GM19463 (cell line): ENCODE results near the gene SATB1.

Experiments used
- ATAC-seq: cut with Tn5 transposase; IDR thresholded peaks from one replicate; pipeline ENCODE4 v1.9.1; 2021; ENCODE audit warnings: mild to moderate bottlenecking, moderate library complexity; ENCODE audit not compliant: unreplicated experiment

Gene SATB1

GRCh38 chr3:18432752-18433151 is 7.6 kb upstream of the SATB1 start:
- no peak for ATAC-seq

DNA sequence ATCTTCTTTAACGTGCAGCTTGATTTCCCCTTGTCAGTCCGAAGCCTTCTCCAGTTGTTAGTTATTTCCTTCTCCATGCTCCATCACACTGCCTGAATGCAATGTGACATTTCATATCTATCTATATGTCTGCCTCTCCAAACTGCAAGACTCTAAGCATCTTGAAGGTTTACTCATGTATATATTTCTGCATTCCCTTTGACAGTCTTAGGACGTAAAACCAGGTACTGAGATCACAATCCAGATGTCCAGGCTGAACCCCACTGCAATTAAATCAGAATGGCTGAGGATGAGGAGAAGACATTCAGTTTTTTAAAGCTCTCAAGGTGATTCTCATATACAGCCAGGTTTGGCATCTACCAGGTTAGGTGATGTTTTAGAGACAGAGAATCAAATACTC is 6.1 kb upstream of the SATB1 start:
- ATAC-seq: no peak

GRCh38 chr3:18428991-18429745 is 4.0 kb upstream of the SATB1 start:
- no peak for ATAC-seq

GRCh38 chr3:18428036-18428435 is 2.9 kb upstream of the SATB1 start:
- ATAC-seq: no peak

GRCh38 chr3:18426597-18427193 is 1.6 kb upstream of the SATB1 start:
- ATAC-seq: no peak

DNA sequence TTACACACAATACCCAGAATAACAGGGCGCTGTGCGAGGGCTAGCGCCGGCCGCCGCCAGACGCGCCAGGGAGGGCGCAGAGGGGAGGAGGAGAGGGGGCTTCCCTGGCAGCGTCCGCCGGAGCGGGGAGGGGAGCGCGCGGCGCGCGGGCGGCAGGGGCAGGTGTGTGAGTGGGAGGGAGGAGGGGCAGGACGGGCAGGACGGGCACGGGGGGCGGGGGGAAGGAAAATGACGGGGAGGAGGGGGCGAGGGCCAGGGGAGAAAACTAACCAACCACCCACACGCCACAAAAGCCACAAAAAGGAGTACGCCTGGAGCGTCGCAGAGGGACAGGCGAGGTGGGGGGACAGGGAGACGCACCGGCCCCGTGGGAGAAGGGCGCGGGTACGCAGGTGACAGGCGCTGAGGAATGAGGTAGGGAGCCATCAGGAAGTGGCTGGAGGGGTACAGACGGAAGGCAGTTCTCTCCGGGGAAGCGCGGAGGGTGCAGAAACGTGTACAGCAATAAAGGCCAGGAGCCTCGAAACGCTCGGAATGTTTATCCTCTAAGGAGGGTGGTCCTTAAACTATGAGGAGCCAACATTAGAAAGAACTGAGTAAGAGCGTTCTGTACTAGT is 610 bp upstream of the SATB1 start:
- peak; percentile 17 for ATAC-seq

DNA sequence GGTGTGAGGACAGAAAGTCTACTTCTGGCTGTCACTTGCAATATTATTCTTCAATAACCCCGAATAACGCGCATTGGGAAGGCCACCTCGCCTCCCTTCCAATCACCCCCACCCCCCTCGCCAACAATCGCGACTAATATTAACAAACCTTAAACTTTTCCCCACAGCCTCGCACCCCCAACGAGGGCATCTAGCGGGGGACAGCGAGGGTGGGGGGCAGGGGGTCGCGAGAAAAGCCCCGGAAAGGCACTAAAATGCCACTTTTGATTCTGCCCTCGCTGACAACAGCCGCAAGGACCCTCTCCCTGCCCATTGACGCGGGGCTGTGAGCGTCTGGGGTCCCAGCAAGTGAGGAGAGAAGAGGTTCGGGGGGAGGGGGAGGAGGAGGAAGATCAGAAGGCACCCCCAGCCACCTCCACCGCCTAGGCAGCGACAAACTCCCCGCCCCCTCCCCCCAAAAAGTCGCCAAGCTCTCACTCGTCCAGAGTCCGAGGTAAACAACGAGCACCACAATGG is 868 bp downstream of the SATB1 start:
- no peak for ATAC-seq

DNA sequence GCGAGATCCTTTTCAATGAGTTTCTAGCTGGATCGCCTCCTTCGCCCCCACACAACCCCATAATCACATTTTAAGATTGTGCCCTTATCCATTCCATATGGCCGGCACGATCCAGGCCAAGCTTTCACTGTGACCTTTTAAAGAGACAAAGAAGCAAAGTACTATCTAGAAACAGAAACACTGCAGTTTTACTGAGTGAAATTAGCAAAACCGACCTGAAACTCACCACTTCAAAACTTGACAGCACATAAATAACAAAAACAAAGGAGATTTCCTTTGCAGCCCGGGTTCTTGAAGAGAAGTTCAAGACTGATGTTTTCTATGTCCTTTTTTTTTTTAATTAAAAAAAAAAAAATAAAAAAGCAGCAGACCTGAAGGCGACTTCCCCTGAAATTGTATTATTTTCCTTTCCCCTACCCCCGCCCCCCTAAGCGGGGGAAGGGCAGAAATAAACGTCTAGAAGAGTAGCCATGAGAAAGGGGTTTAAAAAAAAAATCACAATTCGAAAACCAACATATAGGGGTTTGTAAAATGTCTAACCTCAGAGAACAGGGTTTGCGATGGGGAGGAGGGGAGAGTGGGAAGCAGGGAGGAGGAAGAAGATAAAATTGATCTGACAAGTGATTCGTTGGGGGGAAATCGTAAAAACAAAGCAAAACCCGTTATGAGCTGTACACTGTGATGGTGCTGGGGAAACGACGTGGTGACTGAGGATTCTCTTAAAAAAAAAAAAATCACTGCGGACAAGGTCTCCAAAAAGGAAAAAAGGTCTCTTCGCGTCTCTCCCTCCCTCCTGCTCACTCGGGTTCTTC is 1.5 kb downstream of the SATB1 start:
- ATAC-seq: peak; percentile 74

DNA sequence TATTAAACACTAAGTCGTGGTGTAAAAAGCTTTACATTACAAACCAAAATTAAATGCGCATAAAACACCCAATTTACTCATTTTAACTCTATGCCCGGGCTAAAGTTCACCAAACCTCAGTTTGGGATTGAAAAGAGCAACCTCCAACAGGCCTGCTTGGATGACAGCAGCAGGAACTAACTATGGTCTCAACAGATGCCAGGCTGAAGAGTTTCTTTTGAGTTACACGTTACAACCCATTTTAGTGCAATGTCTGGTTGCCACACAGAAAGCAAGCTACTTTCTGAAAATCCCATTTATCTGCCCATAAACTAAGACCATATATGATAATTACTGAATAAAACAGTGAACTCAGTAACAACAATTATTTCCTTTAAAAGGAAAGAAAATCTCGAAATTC is 2.2 kb downstream of the SATB1 start:
- ATAC-seq: no peak

DNA sequence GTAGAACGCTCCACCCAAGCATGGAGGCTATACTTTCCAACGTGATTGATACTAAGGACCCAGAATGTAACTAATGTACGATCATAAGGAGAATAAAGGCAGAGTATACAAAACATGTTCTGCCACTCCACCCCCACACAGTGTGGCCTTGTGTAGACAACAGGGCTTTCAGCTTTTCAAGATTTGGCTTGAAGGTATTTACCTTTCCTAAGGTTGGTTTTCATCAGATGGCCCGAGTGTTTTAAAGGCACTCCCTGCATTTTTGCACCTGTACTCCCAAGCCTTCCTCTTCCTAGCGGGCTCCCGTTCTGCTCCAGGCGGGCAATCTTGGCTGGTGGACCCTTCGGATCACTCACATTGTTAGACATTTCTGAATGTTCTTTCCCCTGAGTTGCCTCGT is 4.6 kb downstream of the SATB1 start:
- ATAC-seq: no peak

GRCh38 chr3:18419232-18419631 is 5.9 kb downstream of the SATB1 start:
- no peak for ATAC-seq

DNA sequence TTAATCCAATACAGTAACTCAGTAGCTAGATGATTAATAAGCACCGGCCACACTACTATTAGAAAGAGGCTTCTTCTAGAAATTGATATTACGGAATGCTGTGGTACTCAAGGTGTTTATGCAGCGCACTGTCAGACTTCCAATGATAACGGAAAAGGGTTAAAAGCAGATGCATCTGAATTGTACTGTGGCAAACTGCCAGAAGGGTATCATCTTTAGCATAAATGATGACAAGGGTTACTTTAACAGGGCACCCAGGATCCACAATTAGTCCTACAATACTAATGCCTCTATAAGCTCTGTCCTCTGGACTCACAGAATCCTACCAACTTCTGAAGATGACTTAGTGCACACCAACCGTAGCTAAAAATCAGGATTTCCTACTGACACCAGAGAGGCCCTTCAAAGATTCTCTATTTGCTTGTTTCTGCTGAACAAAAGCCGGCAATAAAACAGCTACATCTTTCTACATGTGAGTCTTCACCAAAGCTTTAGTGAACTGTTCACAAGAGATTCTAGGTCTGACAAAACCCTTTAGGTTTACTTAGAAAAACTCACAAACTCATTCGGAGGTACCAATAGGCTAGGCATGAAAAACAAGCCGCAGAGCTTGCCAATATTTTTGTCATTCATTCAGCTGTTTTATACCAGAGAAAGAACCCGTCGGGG is 7.1 kb downstream of the SATB1 start:
- no peak for ATAC-seq

DNA sequence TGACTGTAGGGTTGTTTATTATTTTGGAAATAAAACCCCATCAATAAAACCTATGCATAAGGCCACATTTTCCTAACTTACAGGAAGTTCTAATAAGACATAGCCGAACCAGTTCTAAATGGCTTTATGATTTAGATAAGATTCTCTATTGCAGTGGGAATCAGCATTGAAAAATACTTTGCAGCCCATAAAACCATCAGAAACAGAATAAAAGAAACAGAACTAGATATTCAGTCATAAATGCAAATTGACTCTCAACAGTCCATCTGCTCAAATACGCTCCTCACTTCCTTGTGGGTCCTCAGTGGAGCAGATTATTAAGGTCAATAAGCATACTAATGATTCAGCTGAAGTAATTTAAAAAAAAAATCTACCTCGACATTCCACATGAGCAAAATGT is 8.8 kb downstream of the SATB1 start:
- ATAC-seq: no peak

DNA sequence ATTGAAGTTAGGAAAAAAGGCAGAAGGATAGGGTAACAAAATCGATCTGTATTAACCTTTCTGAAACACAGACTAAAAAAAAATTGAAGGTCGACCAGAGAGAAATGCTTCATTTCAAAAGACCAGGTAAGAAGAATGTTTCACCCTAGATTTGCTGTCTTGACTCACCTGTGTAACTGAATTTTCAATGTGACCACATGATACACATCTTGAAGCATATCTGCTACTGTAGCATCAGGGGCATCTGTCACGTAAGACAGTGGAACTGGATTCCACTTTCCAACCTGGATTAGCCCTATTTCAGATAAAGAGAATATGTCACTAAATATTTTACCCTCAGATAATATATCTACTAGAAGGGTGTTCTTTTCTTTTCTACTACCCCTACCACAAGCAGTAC is 9.3 kb downstream of the SATB1 start:
- ATAC-seq: no peak

DNA sequence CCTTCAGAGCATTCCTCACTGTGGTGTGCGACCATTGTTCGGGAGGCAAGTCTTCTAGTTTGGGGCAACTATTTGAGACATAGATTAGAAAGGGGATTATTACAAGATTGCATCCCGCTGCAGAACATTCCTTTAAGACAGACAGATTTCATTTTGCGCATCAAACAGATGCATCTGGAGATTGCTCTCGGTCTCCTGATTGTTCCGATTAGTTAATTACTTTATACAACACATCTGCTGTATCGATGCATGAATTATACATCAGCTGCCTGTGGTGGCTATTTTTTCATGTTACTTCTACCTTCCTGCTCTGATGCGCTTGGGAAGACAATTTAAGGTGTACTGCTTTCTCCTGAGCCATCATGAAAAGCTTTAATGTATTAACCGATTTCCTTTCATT is 10.0 kb downstream of the SATB1 start:
- no peak for ATAC-seq

- ATAC-seq: no peak
Measured at GRCh38 chr3:18412684-18413083, 12.5 kb downstream of the SATB1 start.

- ATAC-seq: no peak
Measured at GRCh38 chr3:18411541-18411940, 13.6 kb downstream of the SATB1 start.

GRCh38 chr3:18410205-18410604 is 14.9 kb downstream of the SATB1 start:
- ATAC-seq: no peak

GRCh38 chr3:18409266-18409665 is 15.9 kb downstream of the SATB1 start:
- no peak for ATAC-seq

DNA sequence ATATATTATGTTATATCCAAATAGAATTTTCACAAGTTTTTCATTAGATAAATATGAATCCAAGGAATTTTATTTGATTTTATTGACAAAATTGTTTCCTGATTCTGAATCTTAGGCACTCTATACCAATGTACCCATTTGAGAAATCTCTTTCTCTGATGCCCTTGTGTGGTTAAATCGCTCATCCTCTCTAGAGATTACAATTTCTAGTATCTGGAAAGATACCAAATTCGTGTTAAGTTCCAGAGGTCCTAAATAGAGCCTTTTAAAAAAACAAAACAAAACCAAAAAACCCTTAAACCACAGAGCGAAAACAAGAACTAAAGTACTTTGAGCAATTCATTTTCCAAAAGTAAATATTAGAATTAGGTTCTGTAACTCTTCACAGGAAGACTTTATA is 20.0 kb downstream of the SATB1 start:
- no peak for ATAC-seq

DNA sequence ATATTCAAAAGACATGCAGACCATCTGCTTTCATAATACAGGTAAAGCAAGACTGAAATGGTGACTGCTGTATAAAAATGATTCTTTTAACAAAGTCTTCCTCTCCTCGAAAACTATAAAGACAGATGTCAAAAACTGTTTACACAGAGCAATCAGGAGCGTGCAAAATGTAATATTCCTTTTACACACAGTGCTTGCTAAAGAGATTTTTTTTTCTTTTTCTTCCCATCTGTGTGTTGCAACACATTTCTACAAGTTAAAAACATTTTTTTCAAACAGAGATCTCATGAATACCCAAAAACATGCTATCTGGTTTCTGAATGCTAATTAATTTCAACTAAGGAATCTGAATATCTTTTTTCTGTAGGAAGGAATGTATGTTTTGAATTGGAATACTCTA is 22.1 kb downstream of the SATB1 start:
- no peak for ATAC-seq
